GM19467 (cell line): ENCODE results near the gene CA5A.

ENCODE experiments used
- ATAC-seq: cut with Tn5 transposase; IDR thresholded peaks from one replicate; pipeline ENCODE4 v1.9.1; 2021; ENCODE audit warnings: mild to moderate bottlenecking, moderate library complexity; ENCODE audit not compliant: unreplicated experiment

CA5A gene

GRCh38 chr16:87854053-87854906 is 82.0 kb downstream of the CA5A start:
- no peak for ATAC-seq

GRCh38 chr16:87853411-87854052 is 82.8 kb downstream of the CA5A start:
- ATAC-seq: no peak

- ATAC-seq: no peak
Observed at GRCh38 chr16:87851601-87852000, 84.7 kb downstream of the CA5A start.

GRCh38 chr16:87851141-87851587 is 85.2 kb downstream of the CA5A start:
- ATAC-seq: no peak

- ATAC-seq: no peak
Observed at GRCh38 chr16:87850009-87851006, 86.0 kb downstream of the CA5A start.

GRCh38 chr16:87849419-87850008 is 86.8 kb downstream of the CA5A start:
- ATAC-seq: no peak

- ATAC-seq: no peak
Observed at GRCh38 chr16:87848676-87849345, 87.5 kb downstream of the CA5A start.

GRCh38 chr16:87847785-87848675 is 88.3 kb downstream of the CA5A start:
- ATAC-seq: no peak

- ATAC-seq: no peak
Observed at GRCh38 chr16:87847467-87847784, 88.9 kb downstream of the CA5A start.

- ATAC-seq: no peak
Observed at GRCh38 chr16:87846705-87847466, 89.4 kb downstream of the CA5A start.

GRCh38 chr16:87845807-87846619 is 90.3 kb downstream of the CA5A start:
- ATAC-seq: no peak

- no peak for ATAC-seq
Observed at GRCh38 chr16:87845213-87845612, 91.1 kb downstream of the CA5A start.

- no peak for ATAC-seq
Observed at GRCh38 chr16:87844809-87845208, 91.5 kb downstream of the CA5A start.

- ATAC-seq: no peak
Observed at GRCh38 chr16:87844120-87844733, 92.1 kb downstream of the CA5A start.

- ATAC-seq: no peak
Observed at GRCh38 chr16:87843678-87844105, 92.6 kb downstream of the CA5A start.

GRCh38 chr16:87842209-87842869 is 94.0 kb downstream of the CA5A start:
- no peak for ATAC-seq
